DMS53 treated with DMSO at 0.1 percent for 48 hours (cell line): ENCODE data around the gene GIMAP5.
"Not testable (repeated sequence)": the region's sequence is repeated elsewhere in the genome, so short reads cannot be mapped to it uniquely, and the experiment has no call there.

ENCODE experiments used
- DNase-seq: peaks from one replicate; lab custom pipeline; 2025; ENCODE audit not compliant: unreplicated experiment; lab: John Stamatoyannopoulos, UW

Gene GIMAP5

DNA sequence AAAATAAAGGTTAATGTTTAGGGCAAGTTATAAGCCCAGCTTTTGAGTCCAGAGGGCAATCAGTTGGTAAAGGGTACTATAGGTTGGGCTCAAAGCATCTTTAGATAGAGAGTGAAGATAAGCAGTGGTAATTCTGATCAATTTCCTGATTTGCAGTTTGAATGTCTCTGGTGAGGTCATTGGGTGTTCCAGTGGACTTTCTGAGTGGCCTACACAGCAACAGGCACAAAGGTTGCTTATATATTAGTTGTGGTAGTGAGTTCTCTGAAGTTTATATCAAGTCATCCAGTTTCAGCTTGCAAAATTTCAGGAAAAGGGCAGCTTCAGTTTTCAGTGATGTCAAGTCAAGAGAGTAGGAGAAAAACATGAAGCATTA, 29.1 kb downstream of the GIMAP5 start:
- DNase-seq: no peak

- no peak for DNase-seq
These were observed 32.5 kb downstream of the GIMAP5 start for GRCh38 chr7:150769768-150770167.

DNA sequence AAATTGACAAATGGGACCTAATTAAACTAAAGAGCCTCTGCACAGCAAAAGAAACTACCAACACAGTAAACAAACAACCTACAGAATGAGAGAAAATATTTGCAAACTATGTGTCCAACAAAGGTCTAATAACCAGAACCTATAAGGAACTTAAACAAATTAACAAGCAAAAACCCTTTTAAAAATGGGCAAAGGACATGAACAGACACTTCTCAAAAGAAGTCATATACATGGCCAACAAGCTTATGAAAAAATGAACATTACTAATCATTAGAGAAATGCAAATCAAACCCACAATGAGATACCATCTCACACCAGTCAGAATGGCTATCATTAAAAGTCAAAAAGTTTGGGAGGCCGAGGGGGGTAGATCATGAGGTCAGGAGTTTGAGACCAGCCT, 36.9 kb downstream of the GIMAP5 start:
- DNase-seq: not testable (repeated sequence)

DNA sequence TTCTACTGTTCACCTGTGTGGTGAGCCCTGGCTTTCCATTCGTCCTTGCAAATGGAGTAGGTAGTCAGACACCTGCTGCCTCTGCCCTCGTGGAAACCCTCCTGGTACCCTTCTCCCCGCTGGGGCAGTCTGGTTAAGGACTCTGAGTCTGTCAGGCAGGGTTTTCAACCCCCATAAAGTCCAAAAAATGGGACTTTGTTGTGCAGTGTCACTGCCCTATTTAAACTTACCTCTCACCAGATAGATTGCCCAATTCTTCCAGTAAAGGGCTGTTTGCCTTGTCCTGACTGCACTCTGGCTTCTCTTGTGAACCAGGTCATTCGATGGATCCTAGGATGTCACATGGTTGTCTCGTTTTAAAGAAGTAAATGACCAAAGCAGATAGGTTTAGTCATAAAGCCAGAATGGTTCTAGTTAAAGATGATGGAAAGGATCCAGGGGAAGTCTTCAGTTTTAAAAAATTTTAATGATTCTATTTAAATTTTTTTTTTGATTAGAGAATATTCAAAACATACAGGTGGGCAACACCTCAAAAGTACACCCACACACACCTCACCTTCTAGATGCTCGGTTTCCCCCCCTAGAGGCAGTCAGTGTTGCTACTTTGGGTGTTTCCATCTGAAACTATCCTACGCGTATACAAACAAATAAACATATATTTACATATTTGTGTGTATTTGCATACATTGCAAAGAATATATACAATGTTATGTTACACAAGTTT, 41.0 kb downstream of the GIMAP5 start:
- DNase-seq: no peak

DNA sequence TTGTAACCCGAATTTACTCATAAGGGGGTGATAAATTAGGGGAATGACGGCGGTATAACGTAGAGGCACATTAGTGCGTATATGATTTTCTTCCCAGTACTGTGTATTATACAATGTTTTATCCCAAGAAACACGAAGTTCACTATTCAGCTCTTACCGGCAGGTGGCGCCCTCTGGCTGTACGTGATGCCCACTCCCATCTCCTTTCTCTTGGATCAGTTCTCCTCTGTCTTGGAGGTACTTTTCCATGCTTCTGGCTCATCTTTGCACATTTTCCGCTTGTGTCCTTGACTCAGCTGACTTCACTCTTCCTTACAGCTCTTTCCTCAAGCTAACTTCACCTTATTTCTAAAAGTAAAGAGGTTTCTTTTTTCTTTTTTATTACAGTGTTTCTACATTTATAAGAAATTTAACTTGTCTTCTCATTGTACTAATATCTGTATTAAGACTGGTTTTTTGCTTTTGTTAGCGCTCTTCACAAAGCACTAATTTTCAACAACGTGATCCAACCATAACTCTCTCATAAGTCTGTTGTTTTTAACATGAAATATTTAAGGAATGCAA, 41.6 kb downstream of the GIMAP5 start:
- peak; percentile 91 for DNase-seq

- no peak for DNase-seq
These were observed 43.1 kb downstream of the GIMAP5 start for GRCh38 chr7:150780292-150780691.

GRCh38 chr7:150781103-150781502, 43.9 kb downstream of the GIMAP5 start:
- DNase-seq: no peak

DNA sequence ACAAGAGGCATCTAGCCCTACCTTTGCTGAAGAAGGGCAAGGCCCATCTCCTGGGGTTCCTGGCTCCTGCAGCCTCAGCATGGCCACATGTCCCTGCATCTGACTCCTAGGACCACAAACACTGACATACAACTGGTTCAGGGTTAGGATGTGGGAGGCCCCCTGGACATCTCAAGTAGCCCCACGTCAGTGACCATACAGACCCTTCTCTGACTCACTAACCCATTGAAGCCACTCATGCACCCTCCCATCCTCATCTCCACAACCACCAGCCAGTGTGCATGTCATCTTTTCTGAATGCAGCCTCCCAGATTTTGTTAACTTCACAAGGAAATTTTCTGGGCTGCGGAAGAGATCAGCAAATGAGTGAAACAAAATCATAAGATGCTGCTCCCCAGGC, 44.7 kb downstream of the GIMAP5 start:
- no peak for DNase-seq

- DNase-seq: peak; percentile 94
These were observed 47.0 kb downstream of the GIMAP5 start for GRCh38 chr7:150784120-150784736.

DNA sequence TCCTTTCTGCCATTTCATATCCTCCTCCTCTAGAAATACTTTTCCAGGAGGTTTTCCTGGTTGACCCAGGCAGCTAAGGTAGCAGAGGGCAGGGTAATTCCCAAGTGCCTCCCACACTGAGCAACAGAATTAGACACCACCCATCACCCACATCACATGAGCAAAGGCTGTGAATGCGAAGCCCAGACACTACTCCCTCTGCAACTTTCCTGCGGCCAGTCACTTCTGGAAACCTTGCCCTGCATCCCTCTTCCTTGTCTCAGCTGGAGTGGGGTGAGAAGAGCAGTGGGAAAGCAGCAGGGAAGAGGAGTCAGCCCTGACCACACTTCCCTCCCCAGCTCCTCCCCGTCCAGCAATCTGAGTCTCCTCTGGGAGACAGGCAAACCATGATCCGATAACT, 47.7 kb downstream of the GIMAP5 start:
- DNase-seq: no peak

GRCh38 chr7:150787321-150788281, 50.4 kb downstream of the GIMAP5 start:
- DNase-seq: peak; percentile 34

- no peak for DNase-seq
These were observed 51.5 kb downstream of the GIMAP5 start for GRCh38 chr7:150788474-150789269.

- DNase-seq: no peak
These were observed 53.3 kb downstream of the GIMAP5 start for GRCh38 chr7:150790416-150791075.

DNA sequence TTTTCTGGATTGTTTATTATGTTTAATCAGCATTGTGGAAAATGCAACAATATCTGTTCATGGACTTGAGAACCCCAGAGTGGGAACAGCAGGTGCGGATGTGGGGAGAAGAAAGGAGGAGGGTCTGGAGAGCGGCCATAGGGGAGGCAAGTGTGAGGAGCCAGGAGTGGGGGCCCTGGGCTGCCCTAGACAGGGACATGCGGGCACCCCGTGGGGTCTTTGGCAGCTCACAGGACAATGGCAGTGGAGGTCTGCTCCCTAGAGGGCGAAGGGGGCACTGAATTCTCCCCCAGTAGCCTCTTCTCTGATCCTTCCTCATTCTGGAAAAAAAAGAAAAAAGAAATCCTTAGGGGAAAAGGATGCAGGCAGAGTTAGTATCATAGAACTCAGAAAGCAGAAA, 54.1 kb downstream of the GIMAP5 start:
- no peak for DNase-seq

- DNase-seq: no peak
These were observed 54.7 kb downstream of the GIMAP5 start for GRCh38 chr7:150791746-150792452.
